ENCODE measurements around the gene KLHDC4.

GRCh38 chr16:87806261-87806640 is 40.5 kb upstream of the KLHDC4 start:
- TF ChIP-seq CTCF (IDR thresholded peaks at IDR 0.05) = no peak
- no peak for TF ChIP-seq POLR2AphosphoS5 (IDR thresholded peaks at IDR 0.05; ENCODE audit: low read depth, low read length)
- TF ChIP-seq, protein P1, sequence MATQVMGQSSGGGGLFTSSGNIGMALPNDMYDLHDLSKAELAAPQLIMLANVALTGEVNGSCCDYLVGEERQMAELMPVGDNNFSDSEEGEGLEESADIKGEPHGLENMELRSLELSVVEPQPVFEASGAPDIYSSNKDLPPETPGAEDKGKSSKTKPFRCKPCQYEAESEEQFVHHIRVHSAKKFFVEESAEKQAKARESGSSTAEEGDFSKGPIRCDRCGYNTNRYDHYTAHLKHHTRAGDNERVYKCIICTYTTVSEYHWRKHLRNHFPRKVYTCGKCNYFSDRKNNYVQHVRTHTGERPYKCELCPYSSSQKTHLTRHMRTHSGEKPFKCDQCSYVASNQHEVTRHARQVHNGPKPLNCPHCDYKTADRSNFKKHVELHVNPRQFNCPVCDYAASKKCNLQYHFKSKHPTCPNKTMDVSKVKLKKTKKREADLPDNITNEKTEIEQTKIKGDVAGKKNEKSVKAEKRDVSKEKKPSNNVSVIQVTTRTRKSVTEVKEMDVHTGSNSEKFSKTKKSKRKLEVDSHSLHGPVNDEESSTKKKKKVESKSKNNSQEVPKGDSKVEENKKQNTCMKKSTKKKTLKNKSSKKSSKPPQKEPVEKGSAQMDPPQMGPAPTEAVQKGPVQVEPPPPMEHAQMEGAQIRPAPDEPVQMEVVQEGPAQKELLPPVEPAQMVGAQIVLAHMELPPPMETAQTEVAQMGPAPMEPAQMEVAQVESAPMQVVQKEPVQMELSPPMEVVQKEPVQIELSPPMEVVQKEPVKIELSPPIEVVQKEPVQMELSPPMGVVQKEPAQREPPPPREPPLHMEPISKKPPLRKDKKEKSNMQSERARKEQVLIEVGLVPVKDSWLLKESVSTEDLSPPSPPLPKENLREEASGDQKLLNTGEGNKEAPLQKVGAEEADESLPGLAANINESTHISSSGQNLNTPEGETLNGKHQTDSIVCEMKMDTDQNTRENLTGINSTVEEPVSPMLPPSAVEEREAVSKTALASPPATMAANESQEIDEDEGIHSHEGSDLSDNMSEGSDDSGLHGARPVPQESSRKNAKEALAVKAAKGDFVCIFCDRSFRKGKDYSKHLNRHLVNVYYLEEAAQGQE (IDR thresholded peaks at IDR 0.05; ENCODE audit: insufficient read depth in 1 of 2, low read depth in 2 of 2, low read length in 1 of 2) = no peak
- no peak for TF ChIP-seq SIN3A (IDR thresholded peaks at IDR 0.05; ENCODE audit: borderline replicate concordance, insufficient read depth, low read depth, low read length)
- no peak for TF ChIP-seq TCF7L2 (IDR thresholded peaks at IDR 0.05; ENCODE audit: low read depth, low read length)
